DMS153 treated with DMSO at 0.1 percent for 48 hours (cell line): ENCODE results near the gene SLC12A4.

Experiments
- DNase-seq: peaks from one replicate; lab custom pipeline; 2025; ENCODE audit not compliant: unreplicated experiment; lab: John Stamatoyannopoulos, UW

SLC12A4 gene

GRCh38 chr16:67963662-67964321 lies 4.6 kb downstream of the SLC12A4 start:
- no peak for DNase-seq

GRCh38 chr16:67963292-67963661 lies 5.2 kb downstream of the SLC12A4 start:
- no peak for DNase-seq

GRCh38 chr16:67962135-67962534 lies 6.3 kb downstream of the SLC12A4 start:
- no peak for DNase-seq

- DNase-seq = peak; percentile 97
These were observed 6.9 kb downstream of the SLC12A4 start for GRCh38 chr16:67961551-67961957.

- no peak for DNase-seq
These were observed 8.7 kb downstream of the SLC12A4 start for GRCh38 chr16:67959536-67960329.

GRCh38 chr16:67957622-67958021 lies 10.8 kb downstream of the SLC12A4 start:
- DNase-seq = no peak

GRCh38 chr16:67954421-67955196 lies 13.8 kb downstream of the SLC12A4 start:
- DNase-seq = no peak

- no peak for DNase-seq
These were observed 14.6 kb downstream of the SLC12A4 start for GRCh38 chr16:67953641-67954375.

- DNase-seq = no peak
These were observed 17.0 kb downstream of the SLC12A4 start for GRCh38 chr16:67951485-67951884.

GRCh38 chr16:67950335-67950843 lies 18.0 kb downstream of the SLC12A4 start:
- DNase-seq = no peak

- no peak for DNase-seq
These were observed 18.8 kb downstream of the SLC12A4 start for GRCh38 chr16:67949645-67950044.

GRCh38 chr16:67948015-67948414 lies 20.4 kb downstream of the SLC12A4 start:
- DNase-seq = no peak

- DNase-seq = no peak
These were observed 21.4 kb downstream of the SLC12A4 start for GRCh38 chr16:67946966-67947558.

- no peak for DNase-seq
These were observed 22.3 kb downstream of the SLC12A4 start for GRCh38 chr16:67946128-67946569.

GRCh38 chr16:67945392-67945933 lies 23.0 kb downstream of the SLC12A4 start:
- no peak for DNase-seq

GRCh38 chr16:67944690-67945391 lies 23.6 kb downstream of the SLC12A4 start:
- DNase-seq = no peak

GRCh38 chr16:67943619-67944504 lies 24.6 kb downstream of the SLC12A4 start, which contains the start of gene LCAT:
TSS of gene LCAT (minus strand) at chr16:67944120. CDS start at chr16:67944101, 19 bp downstream.
- DNase-seq = no peak

GRCh38 chr16:67943256-67943618 lies 25.2 kb downstream of the SLC12A4 start:
- no peak for DNase-seq
